IMR-90 (cell line): ENCODE measurements around the gene OSBP. TPM values are rescaled to one million over a fixed set of nuclear protein-coding genes. Genes with fewer than 3 reads are reported as not detected.

Source experiments
- ATAC-seq: fragments of 200-7000 bp; cut with Tn5 transposase; 2 replicates; pipeline ENCODE4 v1.9.1; 2020; ENCODE audit warnings: low read depth, mild to moderate bottlenecking, moderate library complexity
- BruUV-seq: library from RNA; stranded (reverse); fragments of 400-500 nt; replicated peaks from 2 replicates; lab custom pipeline; 2021; lab: Mats Ljungman, UMichigan
- CTCF ChIA-PET: fragments of 300-600 bp; formaldehyde crosslinking; extraction: SDS; loops from one replicate; lab custom pipeline; 2021; ENCODE audit warnings: antibody characterized with exemption; lab: Yijun Ruan, JAX
- POLR2A ChIA-PET: fragments of 300-600 bp; sonication (Branson Sonifier 250); formaldehyde crosslinking; loops from one replicate; lab custom pipeline; 2022; ENCODE audit warnings: antibody characterized with exemption; ENCODE audit not compliant: unreplicated experiment; lab: Charles Lee
- DNase-seq: peaks from one replicate; pipeline ENCODE4 v3.0.0; 2013
- H2AFZ ChIP-seq: replicated peaks from 2 replicates; pipeline ENCODE3; 2013; ENCODE audit warnings: low read length, mild to moderate bottlenecking; ENCODE audit not compliant: poor library complexity
- H2AK5ac ChIP-seq: 2 replicates; pipeline ENCODE4 v1.6.1; 2013; ENCODE audit warnings: low read depth, low read length, inconsistent platforms
- H2AK9ac ChIP-seq: replicated peaks from 2 replicates; pipeline ENCODE3; 2013; ENCODE audit warnings: mild to moderate bottlenecking, low read depth, low read length, moderate library complexity; ENCODE audit not compliant: poor library complexity
- H2BK120ac ChIP-seq: 2 replicates; pipeline ENCODE4 v1.6.1; 2013; ENCODE audit warnings: low read depth, low read length, inconsistent platforms
- H2BK15ac ChIP-seq: 3 replicates; pipeline ENCODE4 v1.6.1; 2013; ENCODE audit warnings: low read depth, low read length, inconsistent platforms
- H2BK20ac ChIP-seq: 2 replicates; pipeline ENCODE4 v1.6.1; 2013; ENCODE audit warnings: low read depth, mild to moderate bottlenecking, inconsistent platforms, low read length, moderate library complexity
- H2BK5ac ChIP-seq: 2 replicates; pipeline ENCODE4 v1.6.1; 2013; ENCODE audit warnings: mild to moderate bottlenecking, low read depth, low read length, inconsistent platforms; ENCODE audit not compliant: poor library complexity, severe bottlenecking
- H3K14ac ChIP-seq: replicated peaks from 2 replicates; pipeline ENCODE4 v1.6.1; 2013; ENCODE audit warnings: low read depth, low read length, inconsistent platforms
- H3K18ac ChIP-seq: 2 replicates; pipeline ENCODE4 v1.6.1; 2013; ENCODE audit warnings: low read depth, low read length, control low read depth
- H3K23ac ChIP-seq: 2 replicates; pipeline ENCODE4 v1.6.1; 2013; ENCODE audit warnings: low read depth, low read length, inconsistent platforms
- H3K27ac ChIP-seq: 2 replicates; pipeline ENCODE4 v1.5.1; 2013; ENCODE audit warnings: mild to moderate bottlenecking, control low read depth, low read length; ENCODE audit not compliant: insufficient read depth
- H3K27me3 ChIP-seq: 2 replicates; pipeline ENCODE4 v1.6.1; 2013; ENCODE audit warnings: low read length; ENCODE audit not compliant: control insufficient read depth, insufficient read depth
- H3K36me3 ChIP-seq: 2 replicates; pipeline ENCODE4 v1.6.1; 2013; ENCODE audit warnings: low read length, mixed read lengths; ENCODE audit not compliant: control insufficient read depth, insufficient read depth
- H3K4ac ChIP-seq: 2 replicates; pipeline ENCODE4 v1.6.1; 2013; ENCODE audit warnings: low read depth, low read length, inconsistent platforms
- H3K4me1 ChIP-seq: 2 replicates; pipeline ENCODE4 v1.6.1; 2013; ENCODE audit warnings: low read length, mixed read lengths; ENCODE audit not compliant: control insufficient read depth, insufficient read depth
- H3K4me2 ChIP-seq: 2 replicates; pipeline ENCODE4 v1.6.1; 2013; ENCODE audit warnings: low read depth, mild to moderate bottlenecking, control low read depth, low read length, moderate library complexity
- H3K4me3 ChIP-seq: 2 replicates; pipeline ENCODE4 v1.5.1; 2013; ENCODE audit warnings: low read depth, mild to moderate bottlenecking, control low read depth, low read length, moderate library complexity; ENCODE audit not compliant: insufficient read depth
- H3K56ac ChIP-seq: 2 replicates; pipeline ENCODE4 v1.6.1; 2013; ENCODE audit warnings: low read length, inconsistent platforms; ENCODE audit not compliant: insufficient read depth; ENCODE audit errors: extremely low read depth
- H3K79me1 ChIP-seq, 2 experiments: 2 replicates each; pipeline ENCODE4 v1.6.1; 2013; ENCODE audit warnings: low read length in 2 of 2, inconsistent platforms in 1 of 2, low read depth in 1 of 2
- H3K9ac ChIP-seq: 2 replicates; pipeline ENCODE4 v1.6.1; 2013; ENCODE audit warnings: low read depth, low read length, control low read depth
- H3K9me1 ChIP-seq: 2 replicates; pipeline ENCODE4 v1.6.1; 2013; ENCODE audit warnings: low read length, inconsistent platforms; ENCODE audit not compliant: insufficient read depth
- H3K9me3 ChIP-seq: 2 replicates; pipeline ENCODE4 v1.6.1; 2013; ENCODE audit warnings: low read length; ENCODE audit not compliant: control insufficient read depth, insufficient read depth
- H4K20me1 ChIP-seq: 2 replicates; pipeline ENCODE4 v1.6.1; 2013; ENCODE audit warnings: low read length, inconsistent platforms; ENCODE audit not compliant: insufficient read depth
- H4K5ac ChIP-seq: 2 replicates; pipeline ENCODE4 v1.6.1; 2013; ENCODE audit warnings: mild to moderate bottlenecking, low read depth, low read length, control low read depth
- H4K8ac ChIP-seq, 2 experiments: 2 replicates each; pipeline ENCODE4 v1.6.1; 2013; ENCODE audit warnings: low read depth in 2 of 2, low read length in 2 of 2, control low read depth in 1 of 2, inconsistent platforms in 1 of 2
- H4K91ac ChIP-seq: 2 replicates; pipeline ENCODE4 v1.6.1; 2013; ENCODE audit warnings: low read depth, low read length, inconsistent platforms; ENCODE audit not compliant: insufficient read depth
- BHLHE40 ChIP-seq: fragments of 150-350 bp; IDR thresholded peaks from 2 replicates; pipeline ENCODE4 v1.6.1; 2016; ENCODE audit warnings: mild to moderate bottlenecking, low read depth, low read length
- CEBPB ChIP-seq: IDR thresholded peaks from 2 replicates; pipeline ENCODE4 v1.6.1; 2012; ENCODE audit warnings: low read depth, low read length, improper control_type of control experiment
- CHD1 ChIP-seq: IDR thresholded peaks from 2 replicates; pipeline ENCODE4 v1.6.1; 2012; ENCODE audit warnings: low read depth, low read length, improper control_type of control experiment
- FOS ChIP-seq: fragments of 150-350 bp; IDR thresholded peaks from 2 replicates; pipeline ENCODE4 v1.6.1; 2016; ENCODE audit warnings: low read depth, low read length
- MAFK ChIP-seq: IDR thresholded peaks from 2 replicates; pipeline ENCODE4 v1.6.1; 2012; ENCODE audit warnings: low read depth, low read length, improper control_type of control experiment
- MAZ ChIP-seq: IDR thresholded peaks from 2 replicates; pipeline ENCODE4 v1.6.1; 2012; ENCODE audit warnings: low read depth, mild to moderate bottlenecking, low read length, improper control_type of control experiment, moderate library complexity, borderline replicate concordance
- MXI1 ChIP-seq: IDR thresholded peaks from 2 replicates; pipeline ENCODE4 v1.6.1; 2012; ENCODE audit warnings: low read depth, mild to moderate bottlenecking, low read length, moderate library complexity, borderline replicate concordance
- NFE2L2 ChIP-seq: fragments of 150-350 bp; IDR thresholded peaks from 2 replicates; pipeline ENCODE4 v1.6.1; 2016; ENCODE audit warnings: low read depth, mild to moderate bottlenecking, low read length
- POLR2A ChIP-seq: IDR thresholded peaks from 2 replicates; pipeline ENCODE4 v1.6.1; 2012; ENCODE audit warnings: mild to moderate bottlenecking, low read depth, low read length
- RAD21 ChIP-seq: IDR thresholded peaks from 2 replicates; pipeline ENCODE4 v1.6.1; 2012; ENCODE audit warnings: low read length, improper control_type of control experiment
- RCOR1 ChIP-seq: IDR thresholded peaks from 2 replicates; pipeline ENCODE4 v1.6.1; 2012; ENCODE audit warnings: mild to moderate bottlenecking, low read length, improper control_type of control experiment; ENCODE audit not compliant: insufficient replicate concordance
- RFX5 ChIP-seq: IDR thresholded peaks from 2 replicates; pipeline ENCODE4 v1.8.0; 2012; ENCODE audit warnings: low read depth, mild to moderate bottlenecking, low read length, moderate library complexity
- SMC3 ChIP-seq: fragments of 150-350 bp; IDR thresholded peaks from 2 replicates; pipeline ENCODE4 v1.6.1; 2016; ENCODE audit warnings: low read depth, mild to moderate bottlenecking, antibody characterized with exemption, low read length, moderate library complexity
- USF2 ChIP-seq: fragments of 150-350 bp; IDR thresholded peaks from 2 replicates; pipeline ENCODE4 v1.6.1; 2017; ENCODE audit warnings: mild to moderate bottlenecking, antibody characterized with exemption, low read length, low read depth
- WGBS, 2 experiments: methylation state at CpG; one replicate each; pipeline versions ENCODE4 v1.1.5 to v1.1.7; 2013; ENCODE audit warnings: missing lambda C conversion rate in 2 of 2; ENCODE audit not compliant: insufficient read length in 1 of 2; ENCODE audit errors: extremely low coverage in 2 of 2; 5-methylcytosine and 5-hydroxymethylcytosine counted together
- dilution Hi-C: fragments of 300-500 bp; cut with HindIII; formaldehyde crosslinking; loops from one replicate; pipeline ENCODE4 v1.14.3; 2018; ENCODE audit warnings: low sequenced_read_pairs; ENCODE audit not compliant: unreplicated experiment
- in situ Hi-C: fragments of 300-500 bp; cut with MboI; formaldehyde crosslinking; loops from 3 replicates; pipeline ENCODE4 v1.14.3; 2019; ENCODE audit warnings: low sequenced_read_pairs, inconsistent platforms, mixed read lengths
- intact Hi-C: fragments of 100-400 bp; cut with micrococcal nuclease; formaldehyde crosslinking; loops from 2 replicates; pipeline ENCODE4 v1.10.0; 2022
- polyA plus RNA-seq, 3 experiments: library from polyadenylated mRNA; depleted of rRNA; stranded (reverse); fragments of >200 nt; gene quantifications; 2 replicates each; pipeline ENCODE4 v1.2.3, GENCODE V29; 2012; ENCODE audit warnings: low replicate concordance in 1 of 3
- total RNA-seq: library from RNA; depleted of rRNA; stranded (reverse); fragments of >200 nt; gene quantifications from 2 replicates; pipeline ENCODE4 v1.2.3, GENCODE V29; 2012
- TF ChIP-seq, protein P1 (sequence below): fragments of 150-350 bp; IDR thresholded peaks from 2 replicates; pipeline ENCODE4 v1.6.1; 2016; ENCODE audit warnings: low read depth, mild to moderate bottlenecking, low read length, moderate library complexity, borderline replicate concordance
- TF ChIP-seq, protein P2 (sequence below): conservative IDR thresholded peaks from 2 replicates; pipeline ENCODE4 v1.5.1; 2012; ENCODE audit warnings: mild to moderate bottlenecking, low read depth, low read length, improper control_type of control experiment

The OSBP gene
- total and polyA plus RNA-seq, 2 of the 4 experiments (the other 2 are of a cell fraction): 22.1 to 27.4 TPM

GRCh38 chr11:59574467-59574866 lies 41.1 kb downstream of the OSBP start:
- Histone ChIP-seq H3K4ac (no peak overlapping the region), H3K4me2 (no peak overlapping the region), H4K5ac (no peak overlapping the region), H3K23ac (no peak overlapping the region), H4K20me1 (no peaks in the 10 kb centered on the region; the same call in 1 of the 2 replicates), H3K9me3 (no peaks in the 10 kb centered on the region), H3K56ac (no peak overlapping the region), H2AK5ac (no peak overlapping the region), H3K36me3 (peaks cover 35% of the 10 kb centered on the region), H3K9me1 (peaks cover 3% of the 10 kb centered on the region; the same call in 1 of the 2 replicates), H3K27ac (peak overlapping the region; percentile 73; the same call in 1 of the 2 replicates), H3K27me3 (no peaks in the 10 kb centered on the region), H4K8ac (no peak overlapping the region), H3K79me1 (peaks cover 10 to 14% of the 10 kb centered on the region in 2 experiments), H3K18ac (no peak overlapping the region; the same call in 1 of the 2 replicates), H4K91ac (no peak overlapping the region), H2AFZ (no peak overlapping the region), H3K4me1 (peaks cover 16% of the 10 kb centered on the region), H3K14ac (0 out of 2 replicates have a peak overlapping the region, but pooled peaks have one; percentile 1), H2BK5ac (peak overlapping the region; percentile 16), H2BK20ac (no peak overlapping the region), H2AK9ac (no peak overlapping the region), H3K4me3 (no peak overlapping the region), H2BK120ac (no peak overlapping the region), H3K9ac (no peak overlapping the region), H2BK15ac (no peak overlapping the region)
- in situ Hi-C loops: loop anchor here (25.0 kb wide), 1 partner anchor 987 kb away; the partner anchor contains the start of genes LPXN and ZFP91
- DNase-seq (peak; percentile 52), ATAC-seq (no peak)
- WGBS, 2 experiments: no CpG with 5 or more reads among the region's 2 CpGs
- intact Hi-C loops: loop anchor here (5.0 kb wide), 1 partner anchor 38 kb away; no protein-coding TSS in a partner anchor
- TF ChIP-seq CEBPB (no peak), RFX5 (no peak), BHLHE40 (no peak), RCOR1 (no peak), NFE2L2 (no peak), USF2 (no peak), FOS (no peak), MXI1 (no peak), RAD21 (no peak), SMC3 (no peak), CHD1 (no peak), MAFK (no peak), POLR2A (no peak), MAZ (no peak)
- TF ChIP-seq, protein P1, sequence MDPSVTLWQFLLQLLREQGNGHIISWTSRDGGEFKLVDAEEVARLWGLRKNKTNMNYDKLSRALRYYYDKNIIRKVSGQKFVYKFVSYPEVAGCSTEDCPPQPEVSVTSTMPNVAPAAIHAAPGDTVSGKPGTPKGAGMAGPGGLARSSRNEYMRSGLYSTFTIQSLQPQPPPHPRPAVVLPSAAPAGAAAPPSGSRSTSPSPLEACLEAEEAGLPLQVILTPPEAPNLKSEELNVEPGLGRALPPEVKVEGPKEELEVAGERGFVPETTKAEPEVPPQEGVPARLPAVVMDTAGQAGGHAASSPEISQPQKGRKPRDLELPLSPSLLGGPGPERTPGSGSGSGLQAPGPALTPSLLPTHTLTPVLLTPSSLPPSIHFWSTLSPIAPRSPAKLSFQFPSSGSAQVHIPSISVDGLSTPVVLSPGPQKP: no peak
- TF ChIP-seq, protein P2, sequence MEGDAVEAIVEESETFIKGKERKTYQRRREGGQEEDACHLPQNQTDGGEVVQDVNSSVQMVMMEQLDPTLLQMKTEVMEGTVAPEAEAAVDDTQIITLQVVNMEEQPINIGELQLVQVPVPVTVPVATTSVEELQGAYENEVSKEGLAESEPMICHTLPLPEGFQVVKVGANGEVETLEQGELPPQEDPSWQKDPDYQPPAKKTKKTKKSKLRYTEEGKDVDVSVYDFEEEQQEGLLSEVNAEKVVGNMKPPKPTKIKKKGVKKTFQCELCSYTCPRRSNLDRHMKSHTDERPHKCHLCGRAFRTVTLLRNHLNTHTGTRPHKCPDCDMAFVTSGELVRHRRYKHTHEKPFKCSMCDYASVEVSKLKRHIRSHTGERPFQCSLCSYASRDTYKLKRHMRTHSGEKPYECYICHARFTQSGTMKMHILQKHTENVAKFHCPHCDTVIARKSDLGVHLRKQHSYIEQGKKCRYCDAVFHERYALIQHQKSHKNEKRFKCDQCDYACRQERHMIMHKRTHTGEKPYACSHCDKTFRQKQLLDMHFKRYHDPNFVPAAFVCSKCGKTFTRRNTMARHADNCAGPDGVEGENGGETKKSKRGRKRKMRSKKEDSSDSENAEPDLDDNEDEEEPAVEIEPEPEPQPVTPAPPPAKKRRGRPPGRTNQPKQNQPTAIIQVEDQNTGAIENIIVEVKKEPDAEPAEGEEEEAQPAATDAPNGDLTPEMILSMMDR: no peak
- POLR2A ChIA-PET: no interaction called here
- dilution Hi-C loops: no loop called here
- BruUV-seq: no TSS peak
- CTCF ChIA-PET: interaction anchor here (0.7 kb wide), 1 partner anchor 1680 kb away, joined by 8 read pairs; no protein-coding TSS in a partner anchor
